Caco-2 (cell line): ENCODE data around the gene GGCX. TPM values are rescaled to one million over a fixed set of nuclear protein-coding genes. Genes with fewer than 3 reads are reported as not detected.
A peak's percentile ranks its signal among the peaks of the same experiment; 100 is the strongest.

Experiments used
- BruUV-seq: library from RNA; stranded (reverse); fragments of 400-500 nt; replicated peaks from 2 replicates; lab custom pipeline; 2021; lab: Mats Ljungman, UMichigan
- CTCF ChIA-PET: fragments of 300-600 bp; sonication (Branson Sonifier 250); formaldehyde crosslinking; loops from one replicate; lab custom pipeline; 2022; ENCODE audit warnings: antibody characterized with exemption; lab: Charles Lee
- POLR2A ChIA-PET: fragments of 300-600 bp; sonication (Branson Sonifier 250); formaldehyde crosslinking; loops from one replicate; lab custom pipeline; 2022; ENCODE audit warnings: antibody characterized with exemption; lab: Charles Lee
- DNase-seq, 2 experiments: peaks; one replicate each; pipeline versions ENCODE4 v3.0.0 to v3.0.0-alpha.2; 2020 to 2022
- H3K27me3 ChIP-seq: replicated peaks from 2 replicates; pipeline ENCODE4 v1.6.0; 2011; ENCODE audit warnings: low read length; ENCODE audit not compliant: control insufficient read depth, insufficient read depth
- H3K36me3 ChIP-seq: 2 replicates; pipeline ENCODE4 v1.5.1; 2011; ENCODE audit warnings: low read length; ENCODE audit not compliant: control insufficient read depth, insufficient read depth
- H3K4me1 ChIP-seq: fragments of 250-450 bp; sonication (Bioruptor Pico); 2 replicates; pipeline ENCODE4 v1.5.1; 2020; ENCODE audit warnings: mild to moderate bottlenecking
- H3K4me3 ChIP-seq: 2 replicates; pipeline ENCODE4 v1.5.1; 2011; ENCODE audit warnings: low read depth, mild to moderate bottlenecking, control low read depth, low read length
- H3K9me3 ChIP-seq: fragments of 250-450 bp; sonication (Bioruptor Pico); 2 replicates; pipeline ENCODE4 v1.5.1; 2020; ENCODE audit warnings: mild to moderate bottlenecking, moderate library complexity
- H3K27ac Mint-ChIP-seq: one replicate; pipeline ENCODE4 v1.8.0; 2022; ENCODE audit warnings: mixed read lengths; ENCODE audit not compliant: unreplicated experiment
- H3K27me3 Mint-ChIP-seq: one replicate; pipeline ENCODE4 v1.8.0; 2022; ENCODE audit warnings: mixed read lengths; ENCODE audit not compliant: insufficient read depth, unreplicated experiment
- H3K36me3 Mint-ChIP-seq: one replicate; pipeline ENCODE4 v1.8.0; 2022; ENCODE audit warnings: mild to moderate bottlenecking, mixed read lengths; ENCODE audit not compliant: insufficient read depth, unreplicated experiment
- H3K4me1 Mint-ChIP-seq: one replicate; pipeline ENCODE4 v1.8.0; 2022; ENCODE audit warnings: low read depth, mixed read lengths; ENCODE audit not compliant: unreplicated experiment
- H3K4me3 Mint-ChIP-seq: one replicate; pipeline ENCODE4 v1.8.0; 2022; ENCODE audit warnings: mild to moderate bottlenecking, moderate library complexity, mixed read lengths; ENCODE audit not compliant: unreplicated experiment
- H3K9me3 Mint-ChIP-seq: one replicate; pipeline ENCODE4 v1.8.0; 2022; ENCODE audit warnings: mixed read lengths; ENCODE audit not compliant: unreplicated experiment
- CTCF ChIP-seq, 2 experiments: fragments of 200-600 bp in 1 of 2; IDR thresholded peaks; 1 replicate in 1 of 2; 2 replicates in 1 of 2; pipeline versions ENCODE4 v1.5.1 to v1.8.0; 2011 to 2022; ENCODE audit warnings: antibody characterized with exemption in 1 of 2, control low read depth in 1 of 2, inconsistent platforms in 1 of 2, low read depth in 1 of 2, low read length in 1 of 2, mild to moderate bottlenecking in 1 of 2, moderate library complexity in 1 of 2; ENCODE audit not compliant: insufficient read depth in 1 of 2, severe bottlenecking in 1 of 2, unreplicated experiment in 1 of 2
- intact Hi-C: fragments of 100-400 bp; cut with micrococcal nuclease; formaldehyde crosslinking; loops from one replicate; pipeline ENCODE4 v1.10.0; 2022; ENCODE audit not compliant: unreplicated experiment
- total RNA-seq: library from RNA; stranded (reverse); gene quantifications from 2 replicates; pipeline ENCODE4 v1.2.3, GENCODE V29; 2022

GGCX gene
- total RNA-seq, 1 experiment from 2014 or later, result 96.8 TPM

GRCh38 chr2:85538507-85539360 is 22.6 kb downstream of the GGCX start, which contains the start of gene MAT2A:
TSS of gene MAT2A (plus strand) at chr2:85539168. CDS start at chr2:85539288, 120 bp downstream.
- H3K4me1 Mint-ChIP-seq, result peaks cover 34% of the 10 kb centered on the region

GRCh38 chr2:85537600-85538506 is 23.4 kb downstream of the GGCX start:
- intact Hi-C loops, result loop anchor here (1.0 to 5.0 kb wide), 4 partner anchors 23 to 211 kb away; partner anchors contain the start of genes GGCX and TGOLN2
- Mint-ChIP-seq H3K27ac (peak overlapping the region; percentile 99), H3K27me3 (no peaks in the 10 kb centered on the region), H3K9me3 (no peaks in the 10 kb centered on the region), H3K4me1 (peaks cover 28% of the 10 kb centered on the region), H3K4me3 (peak overlapping the region; percentile 97), H3K36me3 (peaks cover 52% of the 10 kb centered on the region)
- Histone ChIP-seq H3K4me3 (peak overlapping the region; percentile 98), H3K27me3 (no peaks in the 10 kb centered on the region), H3K36me3 (peaks cover 2% of the 10 kb centered on the region; the same call in 1 of the 2 replicates), H3K4me1 (peaks cover 6% of the 10 kb centered on the region), H3K9me3 (no peaks in the 10 kb centered on the region)
- TF ChIP-seq CTCF (IDR thresholded peaks at IDR 0.05; ENCODE audit: insufficient read depth in 1 of 2, low read depth in 1 of 2, low read length in 1 of 2, severe bottlenecking in 1 of 2, unreplicated experiment in 1 of 2), result peak in 1 of 2 experiments; percentile 45
- ChIA-PET POLR2A (interaction anchor here (0.6 to 4.7 kb wide), 22 partner anchors 10 to 472 kb away, joined by 3 to 73 read pairs (median 5); partner anchors contain the start of genes C2orf68, ELMOD3, GGCX and RETSAT), CTCF (interaction anchor here (0.7 to 2.5 kb wide), 7 partner anchors 14 to 122 kb away, joined by 3 to 32 read pairs (median 7); partner anchors contain the start of gene SH2D6)
- peak; percentile 80 to 87 for DNase-seq
- BruUV-seq, result TSS peak; percentile 70

More at GRCh38 chr2:85538507-85539360, 22.6 kb downstream of the GGCX start, which contains the start of gene MAT2A:
- ChIA-PET CTCF (interaction anchor here (0.6 to 2.5 kb wide), 16 partner anchors 13 to 1012 kb away, joined by 3 to 32 read pairs (median 4); partner anchors contain the start of genes GGCX, SH2D6 and TMEM150A), POLR2A (interaction anchor here (0.6 to 4.7 kb wide), 30 partner anchors 9 to 473 kb away, joined by 3 to 73 read pairs (median 5); partner anchors contain the start of genes C2orf68, ELMOD3, GGCX and RETSAT)
- intact Hi-C loops, result loop anchor here (1.0 to 5.0 kb wide), 5 partner anchors 23 to 211 kb away; partner anchors contain the start of genes ELMOD3, GGCX, RETSAT and TGOLN2
- Histone ChIP-seq H3K36me3 (peaks cover 2% of the 10 kb centered on the region; the same call in 1 of the 2 replicates), H3K9me3 (no peaks in the 10 kb centered on the region), H3K27me3 (no peaks in the 10 kb centered on the region), H3K4me3 (peak within 1 kb of the TSS; percentile 98), H3K4me1 (peaks cover 6% of the 10 kb centered on the region)
- peaks cover 61% of the 10 kb centered on the region for H3K36me3 Mint-ChIP-seq
- peak; percentile 81 to 85 for TF ChIP-seq CTCF (IDR thresholded peaks at IDR 0.05; ENCODE audit: insufficient read depth in 1 of 2, low read depth in 1 of 2, low read length in 1 of 2, severe bottlenecking in 1 of 2, unreplicated experiment in 1 of 2)
- peak within 1 kb of the TSS; percentile 99 for H3K27ac Mint-ChIP-seq
- H3K27me3 Mint-ChIP-seq, result no peaks in the 10 kb centered on the region
- H3K9me3 Mint-ChIP-seq, result no peaks in the 10 kb centered on the region
- BruUV-seq, result no TSS peak
- peak; percentile 97 to 99 for DNase-seq
- peak within 1 kb of the TSS; percentile 97 for H3K4me3 Mint-ChIP-seq
